SU-DHL-6 (cell line): ENCODE results near the gene C1orf210.

Experiments used
- CTCF ChIP-seq: fragments of 200-600 bp; sonication (generic); IDR thresholded peaks from one replicate; pipeline ENCODE4 v1.5.1; 2017; ENCODE audit warnings: antibody characterized with exemption, mild to moderate bottlenecking, low read length, moderate library complexity; ENCODE audit not compliant: insufficient read depth, poor library complexity, severe bottlenecking
- EZH2phosphoT487 ChIP-seq: fragments of 200-600 bp; sonication (generic), shearing (Covaris generic); conservative IDR thresholded peaks from 2 replicates; pipeline ENCODE4 v1.6.1; 2018; ENCODE audit warnings: mild to moderate bottlenecking, antibody characterized with exemption, low read length, moderate library complexity, mixed read lengths

DNA sequence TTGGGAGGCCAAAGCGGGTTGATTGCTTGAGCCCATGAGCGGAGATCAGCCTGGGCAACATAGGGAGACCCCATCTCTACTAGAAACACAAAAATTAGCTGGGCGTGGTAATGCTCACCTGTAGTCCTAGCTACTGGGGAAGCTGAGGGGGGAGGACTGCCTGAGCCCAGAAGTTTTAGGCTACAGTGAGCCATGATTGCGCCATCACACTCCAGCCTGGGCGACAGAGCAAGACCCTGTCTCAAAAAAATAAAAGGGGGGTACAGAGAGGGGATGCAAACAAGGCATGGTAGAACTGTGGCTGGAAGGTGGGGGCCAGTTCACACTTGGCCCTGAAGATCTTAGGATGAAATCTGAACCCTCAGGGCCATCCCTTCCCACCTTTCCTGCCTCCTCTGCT is 1.2 kb upstream of the C1orf210 start:
- no peak for TF ChIP-seq EZH2phosphoT487
- no peak for TF ChIP-seq CTCF
